ENCODE measurements around the gene CDYL2.
"Not testable (repeated sequence)": the region's sequence is repeated elsewhere in the genome, so short reads cannot be mapped to it uniquely, and the experiment has no call there.

- not testable (repeated sequence) for TF ChIP-seq CTCF (conservative IDR thresholded peaks at IDR 0.05); ZFX (IDR thresholded peaks at IDR 0.05)
These were observed 77.2 kb downstream of the CDYL2 start for GRCh38 chr16:80727066-80727763.

Data from C4-2B (cell line).